ENCODE data around the gene PABPN1L.

DNA sequence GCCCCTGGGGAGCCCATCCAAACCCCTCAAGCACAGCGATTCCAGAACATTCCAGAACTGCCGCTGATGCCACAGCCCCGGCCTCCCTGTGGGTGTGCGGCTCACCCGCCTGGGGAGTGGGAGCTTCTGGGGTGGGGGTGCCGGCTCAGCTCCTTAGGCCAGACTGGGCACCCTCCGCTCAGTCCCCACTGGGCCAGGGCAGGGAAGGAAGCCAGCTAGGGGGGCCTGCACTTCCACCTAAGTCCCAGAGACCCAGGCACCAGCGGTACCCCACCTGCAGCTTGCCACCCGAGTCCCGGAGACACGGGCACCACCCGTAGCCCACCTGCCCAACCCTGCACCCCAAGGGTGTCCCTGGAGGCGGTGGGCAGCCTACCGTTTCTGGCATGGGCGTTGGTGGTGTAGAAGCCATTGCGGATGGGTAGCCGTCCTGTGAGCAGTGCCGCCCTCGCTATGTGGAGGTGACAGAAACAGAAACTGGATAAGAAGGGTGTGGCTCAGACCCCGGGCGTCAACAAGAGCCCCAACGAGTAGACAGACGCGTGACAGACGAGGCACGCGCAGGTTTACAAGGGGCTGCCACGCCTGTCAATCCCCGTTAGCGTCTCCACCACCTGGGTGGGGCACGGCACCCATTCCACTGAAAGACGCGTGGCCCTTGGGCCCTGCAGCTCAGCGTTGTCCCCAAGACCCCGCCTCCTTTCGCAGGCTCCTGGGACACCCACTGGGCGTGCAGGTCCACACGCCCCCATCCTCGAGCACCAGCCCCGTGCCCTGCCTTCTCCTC, 24.7 kb downstream of the PABPN1L start:
- TF ChIP-seq SIN3A (IDR thresholded peaks at IDR 0.05; ENCODE audit: borderline replicate concordance, insufficient read depth, low read length) (no peak), POLR2AphosphoS5 (IDR thresholded peaks at IDR 0.05; ENCODE audit: low read depth, low read length) (no peak), TAF1 (IDR thresholded peaks at IDR 0.05; ENCODE audit: borderline replicate concordance, insufficient read depth, low read length) (no peak)
- TF ChIP-seq, protein P1, sequence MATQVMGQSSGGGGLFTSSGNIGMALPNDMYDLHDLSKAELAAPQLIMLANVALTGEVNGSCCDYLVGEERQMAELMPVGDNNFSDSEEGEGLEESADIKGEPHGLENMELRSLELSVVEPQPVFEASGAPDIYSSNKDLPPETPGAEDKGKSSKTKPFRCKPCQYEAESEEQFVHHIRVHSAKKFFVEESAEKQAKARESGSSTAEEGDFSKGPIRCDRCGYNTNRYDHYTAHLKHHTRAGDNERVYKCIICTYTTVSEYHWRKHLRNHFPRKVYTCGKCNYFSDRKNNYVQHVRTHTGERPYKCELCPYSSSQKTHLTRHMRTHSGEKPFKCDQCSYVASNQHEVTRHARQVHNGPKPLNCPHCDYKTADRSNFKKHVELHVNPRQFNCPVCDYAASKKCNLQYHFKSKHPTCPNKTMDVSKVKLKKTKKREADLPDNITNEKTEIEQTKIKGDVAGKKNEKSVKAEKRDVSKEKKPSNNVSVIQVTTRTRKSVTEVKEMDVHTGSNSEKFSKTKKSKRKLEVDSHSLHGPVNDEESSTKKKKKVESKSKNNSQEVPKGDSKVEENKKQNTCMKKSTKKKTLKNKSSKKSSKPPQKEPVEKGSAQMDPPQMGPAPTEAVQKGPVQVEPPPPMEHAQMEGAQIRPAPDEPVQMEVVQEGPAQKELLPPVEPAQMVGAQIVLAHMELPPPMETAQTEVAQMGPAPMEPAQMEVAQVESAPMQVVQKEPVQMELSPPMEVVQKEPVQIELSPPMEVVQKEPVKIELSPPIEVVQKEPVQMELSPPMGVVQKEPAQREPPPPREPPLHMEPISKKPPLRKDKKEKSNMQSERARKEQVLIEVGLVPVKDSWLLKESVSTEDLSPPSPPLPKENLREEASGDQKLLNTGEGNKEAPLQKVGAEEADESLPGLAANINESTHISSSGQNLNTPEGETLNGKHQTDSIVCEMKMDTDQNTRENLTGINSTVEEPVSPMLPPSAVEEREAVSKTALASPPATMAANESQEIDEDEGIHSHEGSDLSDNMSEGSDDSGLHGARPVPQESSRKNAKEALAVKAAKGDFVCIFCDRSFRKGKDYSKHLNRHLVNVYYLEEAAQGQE (IDR thresholded peaks at IDR 0.05; ENCODE audit: insufficient read depth in 1 of 2, low read depth in 2 of 2, low read length in 2 of 2) = no peak

Measured in PFSK-1 (cell line).